Loucy (cell line): Measurements from ENCODE around the gene DZIP1.

Experiments
- H2AFZ ChIP-seq: fragments of 200-600 bp; sonication (generic); 2 replicates; pipeline ENCODE4 v1.6.0; 2016; ENCODE audit warnings: antibody characterized with exemption, mild to moderate bottlenecking, low read length, moderate library complexity
- H3F3A ChIP-seq: fragments of 200-600 bp; 2 replicates; pipeline ENCODE4 v1.6.0; 2016; ENCODE audit warnings: antibody characterized with exemption, low read depth, mild to moderate bottlenecking
- H3K27me3 ChIP-seq: fragments of 200-600 bp; sonication (generic); 2 replicates; pipeline ENCODE4 v1.6.1; 2014; ENCODE audit warnings: low read length, mild to moderate bottlenecking; ENCODE audit not compliant: insufficient read depth, poor library complexity, severe bottlenecking
- H3K36me3 ChIP-seq: fragments of 200-600 bp; sonication (generic); 2 replicates; pipeline ENCODE4 v1.6.1; 2016; ENCODE audit warnings: low read length; ENCODE audit not compliant: insufficient read depth
- H3K4me1 ChIP-seq: fragments of 200-600 bp; sonication (generic); 2 replicates; pipeline ENCODE4 v1.5.1; 2014; ENCODE audit warnings: low read length, mild to moderate bottlenecking; ENCODE audit not compliant: insufficient read depth, poor library complexity, severe bottlenecking
- H3K4me2 ChIP-seq: fragments of 200-600 bp; sonication (generic); 2 replicates; pipeline ENCODE4 v1.6.0; 2014; ENCODE audit warnings: antibody characterized with exemption, low read length, low read depth, mild to moderate bottlenecking; ENCODE audit not compliant: poor library complexity, severe bottlenecking
- H3K4me3 ChIP-seq: fragments of 200-600 bp; sonication (generic); 2 replicates; pipeline ENCODE4 v1.5.1; 2014; ENCODE audit warnings: low read length, mild to moderate bottlenecking, mixed read lengths; ENCODE audit not compliant: poor library complexity, severe bottlenecking
- H3K79me2 ChIP-seq: fragments of 200-600 bp; sonication (generic); 2 replicates; pipeline ENCODE4 v1.6.1; 2014; ENCODE audit warnings: low read length; ENCODE audit not compliant: insufficient read depth
- H3K9ac ChIP-seq: fragments of 200-600 bp; sonication (generic); 2 replicates; pipeline ENCODE4 v1.6.0; 2014; ENCODE audit warnings: mild to moderate bottlenecking, low read depth, low read length, moderate library complexity; ENCODE audit not compliant: poor library complexity, severe bottlenecking
- H3K9me2 ChIP-seq: fragments of 200-600 bp; sonication (generic); replicated peaks from 2 replicates; pipeline ENCODE4 v1.6.1; 2016; ENCODE audit warnings: low read depth, low read length, mixed read lengths
- H3K9me3 ChIP-seq: fragments of 200-600 bp; sonication (generic); 2 replicates; pipeline ENCODE4 v1.6.1; 2014; ENCODE audit warnings: mild to moderate bottlenecking, antibody characterized with exemption, low read length, low read depth; ENCODE audit not compliant: insufficient read depth
- H4K20me1 ChIP-seq: fragments of 200-600 bp; sonication (generic); 2 replicates; pipeline ENCODE4 v1.6.0; 2014; ENCODE audit warnings: antibody characterized with exemption, low read length, mild to moderate bottlenecking; ENCODE audit not compliant: insufficient read depth, poor library complexity, severe bottlenecking
- CTCF ChIP-seq: fragments of 200-600 bp; sonication (generic); conservative IDR thresholded peaks from 2 replicates; pipeline ENCODE4 v1.5.1; 2014; ENCODE audit warnings: mild to moderate bottlenecking, antibody characterized with exemption, low read length
- EZH2phosphoT487 ChIP-seq: fragments of 200-600 bp; IDR thresholded peaks from 2 replicates; pipeline ENCODE4 v1.6.1; 2018; ENCODE audit warnings: antibody characterized with exemption, mild to moderate bottlenecking, moderate library complexity, borderline replicate concordance

The DZIP1 gene

GRCh38 chr13:95585867-95586266 lies 58.6 kb downstream of the DZIP1 start:
- Histone ChIP-seq H3K4me3 (no peak overlapping the region), H3K4me2 (no peak overlapping the region), H3K9me2 (no peaks in the 10 kb centered on the region), H2AFZ (no peak overlapping the region), H3K4me1 (no peaks in the 10 kb centered on the region), H3K27me3 (no peaks in the 10 kb centered on the region), H3K36me3 (no peaks in the 10 kb centered on the region), H3F3A (no peaks in the 10 kb centered on the region), H3K79me2 (no peaks in the 10 kb centered on the region), H4K20me1 (no peaks in the 10 kb centered on the region), H3K9ac (no peak overlapping the region), H3K9me3 (no peaks in the 10 kb centered on the region)
- TF ChIP-seq CTCF (no peak), EZH2phosphoT487 (no peak)

GRCh38 chr13:95579303-95579702 lies 65.2 kb downstream of the DZIP1 start:
- no peaks in the 10 kb centered on the region for H3K36me3 ChIP-seq
- no peaks in the 10 kb centered on the region for H3K4me1 ChIP-seq
- TF ChIP-seq EZH2phosphoT487 (no peak), CTCF (no peak)
- H3F3A ChIP-seq, result no peaks in the 10 kb centered on the region
- H3K4me3 ChIP-seq, result no peak overlapping the region
- no peaks in the 10 kb centered on the region for H3K9me3 ChIP-seq
- no peaks in the 10 kb centered on the region for H3K27me3 ChIP-seq
- H3K79me2 ChIP-seq, result no peaks in the 10 kb centered on the region
- no peaks in the 10 kb centered on the region for H3K9me2 ChIP-seq
- no peak overlapping the region for H2AFZ ChIP-seq
- no peak overlapping the region for H3K4me2 ChIP-seq
- H4K20me1 ChIP-seq, result no peaks in the 10 kb centered on the region
- no peak overlapping the region for H3K9ac ChIP-seq

- Histone ChIP-seq H4K20me1 (no peaks in the 10 kb centered on the region), H3K4me2 (no peak overlapping the region), H3K36me3 (no peaks in the 10 kb centered on the region), H3K9me2 (no peaks in the 10 kb centered on the region), H3F3A (no peaks in the 10 kb centered on the region), H2AFZ (no peak overlapping the region), H3K9me3 (no peaks in the 10 kb centered on the region), H3K4me3 (no peak overlapping the region), H3K79me2 (no peaks in the 10 kb centered on the region), H3K27me3 (no peaks in the 10 kb centered on the region), H3K4me1 (no peaks in the 10 kb centered on the region), H3K9ac (no peak overlapping the region)
- TF ChIP-seq CTCF, result no peak
- TF ChIP-seq EZH2phosphoT487, result no peak
These were observed 71.3 kb downstream of the DZIP1 start for GRCh38 chr13:95573221-95573620.
